T-helper 1 cell (primary cell): ENCODE results near the gene DIO3.
"Not testable (repeated sequence)": the region's sequence is repeated elsewhere in the genome, so short reads cannot be mapped to it uniquely, and the experiment has no call there.

Experiments used
- DNase-seq, 5 donors: peaks; one replicate each; pipeline ENCODE4 v3.0.0-alpha.2; 2012 to 2020

The DIO3 gene

DNA sequence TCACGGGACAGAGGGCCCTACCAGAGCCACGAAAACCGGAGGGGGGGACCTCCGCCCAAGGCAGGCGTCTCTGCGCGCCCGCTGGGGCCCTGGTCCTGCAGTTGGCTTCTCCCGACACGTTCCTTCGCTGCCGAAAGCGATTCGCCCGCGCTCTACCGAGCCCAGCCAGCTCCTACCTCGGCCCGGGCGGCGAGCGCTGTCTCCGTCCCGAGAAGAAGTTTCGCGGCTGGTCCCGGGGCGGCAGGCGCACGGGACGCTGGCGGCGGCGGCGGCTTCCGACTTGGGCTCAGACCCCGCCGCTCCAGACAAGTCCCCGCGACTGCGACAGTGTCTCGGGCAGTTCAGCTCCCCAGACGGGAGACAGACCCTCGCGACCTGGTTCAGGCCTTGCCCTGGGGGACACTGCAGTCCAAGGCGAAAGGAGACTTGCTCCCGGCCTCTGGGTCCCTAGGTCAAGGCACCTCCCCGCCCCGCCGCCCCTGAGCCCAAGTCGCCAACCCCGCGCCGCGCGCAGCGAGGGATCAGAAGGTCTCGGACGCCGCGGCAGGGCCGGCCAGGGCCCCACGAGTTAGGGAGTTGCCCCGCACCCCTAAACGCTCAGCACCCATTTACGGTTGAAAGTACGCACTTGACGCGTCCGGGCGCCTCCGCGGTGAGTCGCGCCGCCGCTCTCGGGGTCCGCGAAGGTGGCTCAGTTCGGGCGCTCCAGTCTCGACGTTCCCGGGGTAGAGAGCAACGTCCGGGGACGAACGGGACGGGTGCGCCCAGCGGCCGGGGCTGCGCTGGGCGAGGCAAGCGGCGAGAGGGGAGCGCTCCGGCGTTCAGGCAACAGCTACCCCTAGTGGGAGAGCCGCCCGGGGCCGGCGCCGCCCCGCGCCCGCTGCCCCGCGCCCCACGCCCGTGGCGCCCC lies 1.4 kb upstream of the DIO3 start:
- DNase-seq: no peak

DNA sequence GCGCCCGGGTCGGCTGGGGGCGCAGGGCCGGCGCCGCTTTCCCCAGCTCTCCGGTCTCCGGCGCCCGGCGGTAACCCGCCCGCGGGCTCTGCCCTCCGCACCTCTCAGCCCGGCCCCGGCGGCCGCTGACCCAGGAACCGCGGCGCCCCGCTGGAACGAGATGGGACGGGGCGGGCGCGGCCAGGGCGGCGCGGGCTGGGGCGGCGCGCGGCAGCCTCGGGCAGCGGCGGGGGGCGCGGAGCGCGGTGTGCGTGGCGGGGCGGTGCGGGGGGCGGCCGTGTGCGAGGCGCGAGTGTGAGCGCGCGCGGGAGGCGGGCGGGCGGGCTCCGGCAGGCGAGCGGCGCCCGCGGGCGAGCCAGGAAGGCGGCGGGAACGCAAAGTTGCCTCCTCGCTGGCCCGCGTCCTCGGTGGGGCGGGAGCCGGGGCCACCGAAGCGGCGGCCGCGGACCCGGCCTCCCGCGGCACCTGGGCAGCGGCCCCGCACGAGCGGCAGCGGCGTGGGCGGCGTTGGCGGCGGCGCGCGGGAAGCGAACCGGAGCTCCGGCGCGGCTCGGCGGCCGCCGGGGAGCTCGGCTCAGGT lies 671 bp upstream of the DIO3 start:
- no peak for DNase-seq

DNA sequence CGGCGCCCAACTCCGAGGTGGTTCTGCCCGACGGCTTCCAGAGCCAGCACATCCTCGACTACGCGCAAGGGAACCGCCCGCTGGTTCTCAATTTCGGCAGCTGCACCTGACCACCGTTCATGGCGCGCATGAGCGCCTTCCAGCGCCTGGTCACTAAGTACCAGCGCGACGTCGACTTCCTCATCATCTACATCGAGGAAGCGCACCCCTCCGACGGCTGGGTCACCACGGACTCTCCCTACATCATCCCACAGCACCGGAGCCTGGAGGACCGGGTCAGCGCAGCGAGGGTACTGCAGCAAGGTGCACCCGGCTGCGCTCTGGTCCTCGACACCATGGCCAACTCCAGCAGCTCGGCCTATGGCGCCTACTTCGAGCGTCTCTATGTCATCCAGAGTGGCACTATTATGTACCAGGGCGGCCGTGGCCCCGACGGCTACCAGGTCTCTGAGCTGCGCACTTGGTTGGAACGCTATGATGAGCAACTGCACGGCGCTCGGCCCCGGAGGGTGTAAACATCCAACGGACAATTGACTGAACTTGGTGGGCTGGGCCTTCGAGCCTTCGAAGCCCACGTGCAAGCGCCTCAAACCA lies 699 bp downstream of the DIO3 start:
- DNase-seq: no peak

DNA sequence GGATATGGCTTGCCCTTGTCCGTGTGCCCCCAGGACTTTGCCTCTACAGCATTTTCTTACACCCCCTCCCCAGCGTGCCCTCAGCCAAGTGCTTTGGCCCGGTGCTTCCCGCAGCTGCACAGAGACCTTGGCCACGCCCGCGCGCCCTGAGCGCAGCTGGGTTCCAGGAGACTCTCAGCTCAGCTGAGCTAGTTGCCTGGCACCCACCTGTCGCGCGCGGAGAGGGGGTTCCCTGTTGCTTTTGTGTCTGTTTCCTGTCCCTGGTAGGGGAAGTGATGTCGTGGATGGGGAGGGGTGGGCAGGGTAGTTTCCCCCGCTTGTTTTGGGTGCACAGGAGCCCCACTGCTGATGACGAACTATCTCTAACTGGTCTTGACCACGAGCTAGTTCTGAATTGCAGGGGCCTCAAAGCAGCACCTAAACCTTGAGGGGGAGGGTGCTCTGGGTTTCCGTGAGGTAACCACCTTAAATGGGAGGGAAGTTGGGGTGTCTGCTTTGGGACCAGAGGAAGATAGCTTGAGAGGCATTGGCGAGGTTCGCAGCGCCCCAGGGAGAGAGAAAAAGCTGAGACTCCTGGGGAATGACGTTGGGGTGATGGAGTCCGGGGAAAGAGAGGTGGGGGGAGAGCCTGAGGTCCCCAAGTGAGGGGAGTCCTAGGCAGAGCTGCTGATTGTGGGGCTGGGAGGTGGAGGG lies 1.5 kb downstream of the DIO3 start:
- DNase-seq: no peak

DNA sequence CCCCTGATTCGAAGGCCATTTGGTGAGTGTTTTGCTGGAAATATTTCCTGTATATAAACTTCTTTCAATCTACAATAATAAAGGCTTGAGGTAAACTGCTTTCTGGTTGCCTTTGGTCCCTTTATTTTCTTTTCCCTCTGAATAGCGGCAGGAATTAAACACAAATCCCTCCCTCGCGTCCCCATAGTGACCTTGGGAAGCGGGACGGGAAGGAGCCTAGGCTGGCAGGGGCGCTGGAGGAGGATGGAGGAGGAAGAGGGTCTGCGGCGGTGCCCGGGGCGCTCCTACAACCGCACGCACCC lies 2.0 kb downstream of the DIO3 start:
- DNase-seq: no peak

DNA sequence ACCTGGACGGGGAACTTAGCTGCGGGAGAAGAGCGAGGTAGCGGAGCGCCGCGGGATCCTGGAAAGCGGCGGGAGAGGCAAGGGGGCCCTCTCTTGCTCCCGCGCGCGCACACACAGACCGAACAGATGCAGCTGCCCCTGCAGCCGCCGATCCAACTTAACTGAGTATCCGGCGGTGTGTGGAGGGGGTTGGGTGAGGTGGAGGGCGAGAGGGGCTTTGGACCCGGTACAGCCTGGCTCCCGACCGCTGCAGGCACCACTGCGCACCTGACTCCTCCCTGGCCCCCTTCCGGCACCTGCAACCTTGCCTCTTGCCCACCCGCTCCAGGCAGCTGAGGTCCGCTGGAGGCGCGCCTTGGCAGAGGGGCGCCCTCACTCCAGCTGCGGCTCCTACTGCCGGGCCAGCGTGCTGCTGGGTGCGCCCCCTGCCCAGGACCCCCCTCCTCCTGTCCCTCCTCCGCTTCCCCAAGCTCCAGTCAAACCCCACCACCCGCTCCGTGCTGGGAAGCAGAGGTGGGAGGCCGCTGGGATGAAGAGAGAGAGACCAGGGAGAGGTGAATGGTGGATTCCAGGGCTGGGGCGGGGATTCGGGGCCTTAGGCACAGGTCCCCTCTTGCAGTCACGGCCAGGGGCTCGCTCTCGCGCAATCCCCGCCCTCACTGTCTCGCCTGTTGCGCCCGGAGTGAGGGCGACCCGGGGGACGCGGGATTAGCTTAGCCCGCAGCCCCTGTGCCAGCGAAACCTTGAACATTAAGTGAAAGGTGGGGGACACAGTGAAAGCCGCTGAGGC lies 2.6 kb downstream of the DIO3 start:
- DNase-seq: no peak

DNA sequence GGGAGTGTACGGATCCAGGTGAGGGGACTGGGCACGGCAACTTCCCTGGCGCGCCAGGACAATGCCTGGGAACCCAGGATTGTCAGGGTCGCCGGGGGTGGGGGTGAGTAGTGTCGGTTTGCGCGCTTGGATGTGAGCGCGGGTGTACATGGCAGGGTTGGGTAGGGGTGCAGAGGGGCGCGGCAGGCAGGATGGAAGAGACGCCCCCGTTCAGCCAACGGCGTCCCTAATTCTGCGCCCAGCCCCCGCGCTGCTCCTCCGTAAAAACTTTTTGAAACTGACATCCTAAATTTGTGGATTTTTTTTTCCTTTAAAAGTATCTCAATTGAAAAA lies 3.1 kb downstream of the DIO3 start:
- no peak for DNase-seq

DNA sequence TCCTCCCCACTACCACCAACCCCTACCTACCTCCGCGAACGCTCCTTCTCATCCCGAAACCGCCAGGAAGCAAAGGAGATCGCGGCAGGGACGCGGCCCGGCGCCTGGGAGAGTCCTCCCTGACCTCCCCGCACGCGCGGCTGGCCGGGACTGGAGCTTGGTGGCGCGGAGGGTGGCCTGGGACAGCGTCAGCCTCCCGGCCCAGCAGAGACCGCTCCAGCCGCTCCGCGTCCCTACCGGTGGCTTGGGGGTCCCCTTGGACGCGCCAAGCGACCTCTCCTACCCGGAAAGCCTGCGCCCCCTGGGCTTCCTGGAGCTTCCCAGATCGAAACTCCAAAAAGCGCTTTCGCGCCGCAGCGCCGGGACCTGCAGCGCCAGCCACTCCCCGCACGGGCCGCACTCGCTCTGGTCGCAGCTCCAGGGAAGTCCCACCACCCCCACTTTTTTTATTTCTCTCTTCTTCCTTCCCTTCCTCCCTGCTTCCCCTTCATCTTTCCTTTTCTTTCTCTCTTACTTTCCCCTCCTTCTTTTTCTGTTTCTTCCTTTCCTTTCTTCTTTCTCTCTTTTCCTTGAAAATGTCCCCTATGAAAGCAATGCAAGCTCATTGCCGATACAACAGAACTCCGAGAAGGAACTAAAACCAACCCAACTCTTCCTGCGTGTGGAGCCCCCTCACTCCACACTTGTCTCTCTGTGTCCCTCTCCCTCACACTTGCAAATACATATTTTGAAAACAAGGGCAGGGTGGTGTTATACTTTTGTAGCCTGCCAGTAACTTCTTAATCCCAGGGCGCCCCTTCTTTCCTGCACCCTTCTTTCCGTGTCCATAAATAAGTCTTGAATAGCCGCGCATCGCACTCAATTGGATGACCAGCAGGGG lies 3.8 kb downstream of the DIO3 start:
- DNase-seq: no peak

DNA sequence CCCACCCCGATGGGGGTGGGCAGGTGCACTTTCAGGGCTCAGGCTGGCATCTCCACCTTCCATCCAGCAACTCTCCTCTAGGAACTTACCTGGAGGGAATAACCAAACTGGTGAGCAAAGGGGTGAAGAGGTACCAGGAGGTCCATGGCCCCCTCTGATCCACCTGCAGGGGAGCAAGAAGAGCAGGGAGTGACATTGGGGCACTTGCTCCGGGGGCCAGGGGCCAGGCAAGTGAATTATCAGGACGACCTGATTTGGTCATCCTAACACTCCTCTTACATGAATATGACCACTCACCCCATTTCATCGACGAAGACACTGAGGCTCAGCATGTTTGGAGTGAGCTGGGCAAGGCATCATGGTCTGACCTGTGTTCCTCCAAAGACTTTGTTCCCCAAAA lies 6.0 kb downstream of the DIO3 start:
- no peak for DNase-seq

DNA sequence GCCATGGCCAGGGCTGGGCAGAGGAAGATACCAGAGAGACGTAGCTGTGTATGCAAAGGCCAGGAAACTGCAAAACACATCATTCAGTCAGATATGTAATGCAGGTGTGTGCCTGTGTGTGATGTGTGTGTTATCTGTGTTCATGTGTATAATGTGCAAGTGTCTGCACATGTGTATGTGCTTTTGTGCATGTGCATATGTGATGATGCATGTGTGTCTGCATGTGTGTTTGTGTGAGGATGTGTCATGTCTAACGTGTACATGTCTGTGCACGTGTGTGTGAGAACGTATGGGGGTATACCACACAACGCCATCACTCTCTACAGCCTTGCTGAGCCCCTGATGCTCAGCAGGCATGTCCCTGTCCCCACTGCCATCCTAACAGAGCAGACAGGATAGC lies 9.7 kb downstream of the DIO3 start:
- no peak for DNase-seq

DNA sequence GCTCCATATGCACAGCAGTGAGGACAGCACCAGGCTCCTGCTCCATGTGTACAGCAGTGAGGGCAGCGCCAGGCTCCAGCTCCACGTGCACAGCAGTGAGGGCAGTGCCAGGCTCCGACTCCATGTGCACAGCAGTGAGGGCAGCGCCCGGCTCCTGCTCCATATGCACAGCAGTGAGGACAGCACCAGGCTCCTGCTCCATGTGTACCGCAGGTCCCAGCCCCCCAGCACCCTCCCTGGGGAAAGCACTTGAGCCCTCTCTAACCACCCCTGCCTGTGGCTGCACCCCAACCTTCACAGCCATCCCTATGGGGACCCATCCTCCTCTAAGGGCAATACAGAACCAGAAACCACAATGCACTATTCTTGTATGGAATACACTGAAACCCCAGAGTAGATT lies 11.2 kb downstream of the DIO3 start:
- DNase-seq: not testable (repeated sequence)

DNA sequence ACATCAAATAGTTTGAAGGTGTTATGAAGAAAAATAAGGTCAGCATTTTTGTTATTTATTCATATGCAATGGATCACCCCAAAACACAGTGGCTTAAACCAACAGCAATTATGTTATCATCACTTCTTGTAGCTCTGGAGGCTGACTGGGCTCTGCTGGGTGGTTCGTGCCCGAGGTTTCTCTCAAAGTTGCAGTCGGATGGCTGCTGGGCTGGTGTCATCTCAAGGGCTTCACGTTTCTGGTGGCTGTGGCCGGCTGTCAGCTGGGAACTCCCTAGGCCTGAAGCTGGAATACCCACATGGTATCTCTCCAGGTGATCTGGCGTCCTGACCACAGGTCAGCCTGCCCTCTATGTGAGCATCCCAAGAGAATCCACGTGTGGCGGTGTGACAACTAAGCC lies 12.0 kb downstream of the DIO3 start:
- DNase-seq: no peak

DNA sequence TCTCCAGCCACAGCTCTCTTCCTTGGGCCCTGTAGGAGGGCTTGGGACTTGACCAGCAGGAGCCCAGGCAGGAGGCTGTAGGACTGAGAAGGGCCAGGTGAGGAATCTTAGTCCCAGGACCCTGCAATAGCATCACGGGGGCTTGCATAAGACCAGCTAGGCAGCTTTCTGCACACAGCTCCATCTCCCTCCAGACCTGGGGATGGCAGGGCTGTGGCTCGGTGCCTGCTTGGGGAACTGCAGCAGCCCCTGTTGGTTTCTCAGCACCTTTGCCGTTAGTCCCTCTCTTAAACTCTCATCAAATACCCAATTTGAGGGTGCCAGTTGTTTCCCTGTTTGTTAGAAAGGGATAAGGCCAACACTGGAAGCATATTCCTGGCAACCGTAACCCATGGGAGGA lies 14.3 kb downstream of the DIO3 start:
- DNase-seq: no peak

DNA sequence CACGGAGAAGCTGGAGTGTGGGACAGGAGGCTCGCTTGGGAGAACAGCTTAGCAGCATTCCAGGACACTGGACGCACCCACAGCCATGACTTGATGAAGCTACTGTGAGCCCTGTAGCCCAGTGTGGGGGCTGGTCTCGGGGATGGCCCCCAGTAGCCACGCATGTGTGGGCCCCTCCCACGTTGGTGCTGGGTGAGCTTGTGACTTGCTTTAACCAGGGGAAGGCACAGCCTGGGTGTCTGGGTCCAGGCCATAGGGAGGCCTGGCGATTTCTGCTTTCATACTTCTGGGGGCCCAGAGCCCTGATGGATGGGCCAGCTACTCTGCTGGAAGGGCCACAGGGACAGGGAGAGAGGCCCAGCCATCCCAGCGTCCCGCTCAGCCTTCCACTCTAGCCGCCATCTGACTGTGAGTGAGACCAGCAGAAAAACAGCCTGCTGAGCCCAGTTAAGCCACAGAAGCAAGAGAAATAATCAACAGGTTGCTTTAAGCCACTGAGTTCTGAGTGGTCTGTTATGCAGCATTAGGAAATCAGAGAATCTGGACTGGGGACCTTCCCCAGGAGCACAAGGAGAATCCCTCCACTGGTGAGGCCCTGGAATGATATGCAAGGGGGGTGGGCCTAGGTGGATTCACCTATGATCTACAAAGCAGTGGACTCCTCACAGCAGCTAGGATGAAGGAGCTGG lies 16.1 kb downstream of the DIO3 start:
- no peak for DNase-seq

DNA sequence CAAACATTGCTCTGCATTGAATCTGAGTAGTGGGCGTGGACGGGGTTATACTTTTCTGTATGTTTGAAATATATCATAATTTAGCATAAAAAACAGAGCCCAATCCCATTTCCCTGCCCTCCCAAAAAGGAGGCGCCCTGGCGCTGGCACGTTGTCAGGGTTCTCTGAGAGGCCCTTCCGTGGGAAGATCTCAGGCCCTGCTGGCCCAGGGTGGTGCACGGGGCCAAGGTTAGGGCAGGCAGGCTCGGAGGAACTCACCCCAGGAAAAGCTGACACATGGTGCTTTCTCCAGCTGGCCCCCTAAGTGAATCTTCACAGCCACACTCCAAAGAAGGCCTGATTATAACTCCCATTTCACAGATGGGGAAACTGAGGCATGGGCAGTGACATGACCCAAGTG lies 17.2 kb downstream of the DIO3 start:
- DNase-seq: no peak

DNA sequence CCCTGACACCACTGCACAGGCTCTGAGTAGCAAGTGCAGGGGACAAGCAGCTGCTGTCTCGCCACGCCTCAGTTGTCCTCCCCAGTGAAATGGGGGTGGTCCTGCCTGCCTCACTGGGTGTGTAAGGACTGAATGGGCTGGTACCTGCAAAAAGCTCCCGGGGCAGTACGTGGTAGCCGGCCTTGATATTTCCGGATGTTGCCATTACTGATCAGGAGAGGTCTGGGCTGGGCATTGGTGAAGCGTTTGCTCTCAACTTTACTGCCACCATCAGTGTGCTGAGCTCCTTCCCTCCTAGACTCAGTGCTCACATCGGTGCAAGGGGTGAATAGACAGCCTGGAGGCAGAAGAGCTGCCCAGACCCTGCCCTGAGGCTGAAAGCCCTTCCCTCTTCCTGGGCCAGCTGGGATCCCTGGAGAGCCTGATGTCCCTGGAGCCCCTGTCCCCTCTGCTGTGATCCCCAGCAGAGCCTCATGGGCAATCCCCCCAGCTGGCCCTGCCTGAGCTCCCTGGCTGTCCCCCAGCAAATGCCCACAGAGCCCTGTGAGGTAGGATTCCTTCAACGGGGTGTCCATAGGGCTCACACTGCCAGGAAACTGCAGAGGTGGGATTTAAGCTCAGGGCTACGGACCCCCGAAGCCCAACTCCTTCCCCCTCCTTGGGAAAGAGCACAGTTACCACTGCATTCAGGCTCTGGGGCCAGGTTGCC lies 18.2 kb downstream of the DIO3 start:
- no peak for DNase-seq

DNA sequence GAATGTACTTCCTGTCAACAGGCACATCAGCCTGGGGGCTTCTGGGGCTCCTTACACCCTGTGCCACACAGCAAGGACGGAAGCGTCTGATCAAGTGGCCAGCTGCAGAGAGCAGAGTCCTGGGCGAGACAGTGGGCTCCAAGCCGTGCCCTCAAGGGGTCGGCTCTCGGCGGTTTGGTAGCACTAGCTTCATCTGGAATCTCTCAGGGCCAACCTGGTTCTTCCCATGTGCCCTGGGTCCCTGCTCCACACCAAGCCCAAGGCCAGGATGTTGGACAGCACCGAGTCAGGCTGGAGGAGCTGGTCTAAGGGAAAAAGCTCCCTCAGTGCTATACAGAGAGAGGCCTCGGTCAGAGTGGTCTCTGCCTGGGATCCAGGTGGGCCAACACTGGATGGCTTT lies 20.5 kb downstream of the DIO3 start:
- no peak for DNase-seq

DNA sequence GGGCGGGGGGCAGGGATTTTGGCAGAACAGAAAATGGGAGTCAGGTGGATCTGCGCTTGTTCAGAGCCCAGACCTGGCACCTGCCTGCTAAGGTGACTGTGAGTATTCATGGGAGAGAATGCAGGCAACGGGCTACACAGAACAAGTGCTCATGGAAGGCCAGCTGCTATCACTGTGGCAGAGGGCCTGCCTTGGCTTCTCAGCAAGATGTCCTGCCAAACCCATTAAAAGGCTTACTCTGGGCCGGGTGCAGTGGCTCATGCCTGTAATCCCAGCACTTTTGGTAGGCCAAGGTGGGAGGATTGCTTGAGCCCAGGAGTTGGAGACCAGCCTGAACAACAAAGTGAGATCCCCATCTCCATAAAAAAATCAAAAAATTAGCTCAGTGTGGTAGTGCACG lies 21.0 kb downstream of the DIO3 start:
- no peak for DNase-seq

DNA sequence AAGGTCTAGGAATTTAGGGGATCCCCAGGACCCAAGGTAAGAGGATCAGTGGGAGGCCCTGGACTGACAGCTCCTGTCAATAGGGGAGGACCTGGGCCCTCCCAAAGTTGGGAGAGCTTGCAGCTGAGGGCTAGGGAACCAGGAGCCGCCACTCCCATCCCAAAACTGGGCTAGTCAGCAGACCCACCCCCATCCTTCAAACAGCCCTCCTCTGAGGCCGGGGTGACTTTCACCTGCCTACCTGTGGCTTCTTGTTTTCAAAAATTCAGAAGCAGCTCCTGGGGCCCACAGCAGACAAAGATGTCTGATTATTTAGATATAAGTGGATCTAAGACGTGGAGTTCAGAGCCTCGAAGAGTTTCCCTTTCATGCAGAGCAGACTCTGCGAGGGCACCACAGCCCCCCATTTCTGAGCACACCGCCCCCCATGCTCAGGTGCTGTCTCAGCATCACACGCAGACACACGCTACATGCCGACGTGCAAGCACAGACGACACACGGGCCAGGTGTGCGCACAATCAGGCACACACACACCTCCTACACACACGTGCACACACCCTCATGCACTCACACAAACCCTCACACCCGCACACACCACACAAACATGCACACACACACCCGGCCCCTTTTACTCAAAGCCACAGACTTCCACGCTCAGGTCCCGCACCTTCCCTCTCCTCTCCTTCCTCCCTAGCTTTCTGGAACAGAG lies 21.9 kb downstream of the DIO3 start:
- DNase-seq: no peak

DNA sequence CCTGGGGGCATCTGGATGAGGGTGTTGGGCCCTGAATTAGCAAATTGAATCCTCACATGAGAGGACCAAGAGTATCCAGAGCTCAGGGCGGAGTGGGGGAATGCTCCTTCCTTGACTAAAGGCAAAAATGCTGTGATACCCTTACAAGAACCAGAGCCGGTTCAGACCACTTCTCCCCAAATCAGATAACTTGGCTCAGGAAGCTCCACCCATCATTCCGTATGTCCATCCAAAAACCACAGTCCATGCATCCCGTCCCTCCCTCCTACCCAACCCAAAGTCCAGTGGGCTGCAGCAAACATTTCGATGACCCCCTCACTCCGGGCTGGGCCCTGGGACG lies 22.4 kb downstream of the DIO3 start:
- no peak for DNase-seq
